Measurements from ENCODE around the gene PARD6G. TPM values are rescaled to one million over a fixed set of nuclear protein-coding genes. Genes with fewer than 3 reads are reported as not detected.
"Not testable (repeated sequence)": the region's sequence is repeated elsewhere in the genome, so short reads cannot be mapped to it uniquely, and the experiment has no call there.

PARD6G gene
- total RNA-seq, 1 donor from 2014 or later = 21.8 TPM

GRCh38 chr18:80258640-80259039, 11.3 kb upstream of the PARD6G start:
- no peak overlapping the region for H3K27ac Mint-ChIP-seq
- H3K36me3 Mint-ChIP-seq = no peaks in the 10 kb centered on the region
- Histone ChIP-seq H4K20me1 (ENCODE audit: low read depth) (no peaks in the 10 kb centered on the region), H3K27ac (no peak overlapping the region), H3K36me3 (no peaks in the 10 kb centered on the region), H3K4me2 (no peak overlapping the region), H3K9ac (no peak overlapping the region), H3K27me3 (no peaks in the 10 kb centered on the region), H3K4me3 (no peak overlapping the region), H2AFZ (replicated peaks) (no peak overlapping the region), H3K4me1 (no peaks in the 10 kb centered on the region), H3K79me2 (ENCODE audit: low read depth) (no peaks in the 10 kb centered on the region), H3F3A (ENCODE audit: low read depth) (peaks cover 8% of the 10 kb centered on the region), H3K9me3 (ENCODE audit: low read depth) (no peaks in the 10 kb centered on the region)
- peaks cover 7% of the 10 kb centered on the region for H3K27me3 Mint-ChIP-seq (ENCODE audit: insufficient read depth, low read depth)
- no peak for DNase-seq (ENCODE audit: low spot score)
- H3K4me1 Mint-ChIP-seq = no peaks in the 10 kb centered on the region
- H3K4me3 Mint-ChIP-seq = no peak overlapping the region
- no peak for TF ChIP-seq CTCF (IDR thresholded peaks at IDR 0.05)
- no peak for TF ChIP-seq EZH2 (IDR thresholded peaks at IDR 0.05)
- no peak for TF ChIP-seq EZH2phosphoT487 (IDR thresholded peaks at IDR 0.05)
- H3K9me3 Mint-ChIP-seq = peaks cover 29% of the 10 kb centered on the region

- not testable (repeated sequence) for H3K27ac ChIP-seq; H3K9ac ChIP-seq; H3K4me3 ChIP-seq; H3K36me3 Mint-ChIP-seq; H3K4me2 ChIP-seq; H3K36me3 ChIP-seq; H4K20me1 ChIP-seq (ENCODE audit: low read depth); H3K9me3 ChIP-seq (ENCODE audit: low read depth); H3K27me3 ChIP-seq; H3F3A ChIP-seq (ENCODE audit: low read depth); H3K4me3 Mint-ChIP-seq; H3K79me2 ChIP-seq (ENCODE audit: low read depth); H3K27ac Mint-ChIP-seq; H3K27me3 Mint-ChIP-seq (ENCODE audit: insufficient read depth, low read depth); H3K4me1 Mint-ChIP-seq; H3K4me1 ChIP-seq; H2AFZ ChIP-seq (replicated peaks)
- peak; percentile 77 for TF ChIP-seq CTCF (IDR thresholded peaks at IDR 0.05)
- peak; percentile 63 for DNase-seq (ENCODE audit: low spot score)
- peaks cover 32% of the 10 kb centered on the region for H3K9me3 Mint-ChIP-seq
Measured at GRCh38 chr18:80257579-80258543, 10.5 kb upstream of the PARD6G start.

GRCh38 chr18:80254971-80255500, 7.7 kb upstream of the PARD6G start:
- no peak overlapping the region for H3K4me3 ChIP-seq
- H3K4me3 Mint-ChIP-seq = no peak overlapping the region
- no peak for DNase-seq (ENCODE audit: low spot score)

More at GRCh38 chr18:80254971-80255500, 7.7 kb upstream of the PARD6G start:
- no peaks in the 10 kb centered on the region for H4K20me1 ChIP-seq (ENCODE audit: low read depth)
- H3K27ac Mint-ChIP-seq = no peak overlapping the region
- no peak overlapping the region for H2AFZ ChIP-seq (replicated peaks)
- H3K4me2 ChIP-seq = no peak overlapping the region
- no peak overlapping the region for H3K9ac ChIP-seq
- no peaks in the 10 kb centered on the region for H3K4me1 ChIP-seq
- TF ChIP-seq EZH2 (IDR thresholded peaks at IDR 0.05) (no peak), EZH2phosphoT487 (IDR thresholded peaks at IDR 0.05) (no peak), CTCF (IDR thresholded peaks at IDR 0.05) (no peak)
- no peaks in the 10 kb centered on the region for H3K79me2 ChIP-seq (ENCODE audit: low read depth)
- no peaks in the 10 kb centered on the region for H3K27me3 ChIP-seq
- H3K9me3 ChIP-seq (ENCODE audit: low read depth) = no peaks in the 10 kb centered on the region
- H3F3A ChIP-seq (ENCODE audit: low read depth) = no peaks in the 10 kb centered on the region
- peaks cover 7% of the 10 kb centered on the region for H3K27me3 Mint-ChIP-seq (ENCODE audit: insufficient read depth, low read depth)
- H3K9me3 Mint-ChIP-seq = peaks cover 31% of the 10 kb centered on the region
- H3K36me3 Mint-ChIP-seq = no peaks in the 10 kb centered on the region
- H3K4me1 Mint-ChIP-seq = peaks cover 3% of the 10 kb centered on the region
- no peaks in the 10 kb centered on the region for H3K36me3 ChIP-seq
- no peak overlapping the region for H3K27ac ChIP-seq

All from neural progenitor cell (in vitro differentiated cells).